Measurements from ENCODE around the gene TXNDC16.

- TF ChIP-seq CTCF (IDR thresholded peaks at IDR 0.05; ENCODE audit: low read length) (no peak), EZH2phosphoT487 (IDR thresholded peaks at IDR 0.05; ENCODE audit: low read length) (no peak)
These were observed 1.6 kb upstream of the TXNDC16 start for GRCh38 chr14:52553671-52554575.
